ENCODE data around the gene ADAMTS9.

Gene ADAMTS9

DNA sequence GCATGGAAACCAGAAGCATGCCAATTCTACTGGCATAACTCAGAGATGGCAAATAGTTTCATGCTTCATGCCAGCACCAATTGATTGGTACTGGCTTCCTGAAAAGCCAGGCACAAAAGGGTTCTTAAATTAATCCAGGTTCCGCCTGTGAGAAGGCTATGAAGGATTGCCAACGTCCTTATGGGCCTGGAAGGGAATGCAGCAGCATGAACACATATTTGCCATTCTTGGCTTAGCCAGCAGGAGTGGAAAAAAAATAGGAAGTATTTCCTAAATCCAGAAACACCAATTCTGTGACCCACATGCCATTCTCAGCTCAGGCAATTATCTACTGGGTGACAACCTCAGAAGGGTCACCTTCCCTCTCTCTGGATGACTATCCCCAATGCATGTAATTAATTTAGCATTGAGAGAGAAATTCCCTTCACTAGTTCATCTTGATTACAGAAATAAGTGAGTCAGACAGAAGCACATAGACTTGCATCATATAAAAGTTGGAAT is 36.0 kb downstream of the ADAMTS9 start:
- H3K4me3 ChIP-seq (ENCODE audit: control insufficient read depth in 1 of 7, extremely low read depth in 1 of 7, insufficient read depth in 4 of 7, low read depth in 2 of 7, low read length in 6 of 7), result no peak overlapping the region
- POLR2A ChIA-PET, result no interaction called here
- no peak for DNase-seq
- no peaks in the 10 kb centered on the region for H3K27me3 ChIP-seq (replicated peaks in 2 of 5; ENCODE audit: control insufficient read depth in 4 of 5, insufficient read depth in 5 of 5, low read length in 4 of 5)
- CTCF ChIA-PET, result no interaction called here
- H3K9me3 ChIP-seq (ENCODE audit: control extremely low read depth in 1 of 5, control insufficient read depth in 4 of 5, insufficient read depth in 2 of 5, low read depth in 1 of 5, low read length in 4 of 5), result no peaks in the 10 kb centered on the region
- 83% methylated on average over 2 of the region's 2 CpGs for WGBS (ENCODE audit: insufficient coverage)
- H3K36me3 ChIP-seq (ENCODE audit: control insufficient read depth in 4 of 4, insufficient read depth in 4 of 4, low read length in 3 of 4), result no peaks in the 10 kb centered on the region
- H3K4me1 ChIP-seq (ENCODE audit: control extremely low read depth in 1 of 4, control insufficient read depth in 4 of 4, insufficient read depth in 4 of 4, low read length in 3 of 4), result no peaks in the 10 kb centered on the region
- H3K27ac ChIP-seq (ENCODE audit: insufficient read depth in 1 of 2, low read depth in 1 of 2, low read length in 2 of 2, poor library complexity in 1 of 2, severe bottlenecking in 2 of 2), result no peak overlapping the region

DNA sequence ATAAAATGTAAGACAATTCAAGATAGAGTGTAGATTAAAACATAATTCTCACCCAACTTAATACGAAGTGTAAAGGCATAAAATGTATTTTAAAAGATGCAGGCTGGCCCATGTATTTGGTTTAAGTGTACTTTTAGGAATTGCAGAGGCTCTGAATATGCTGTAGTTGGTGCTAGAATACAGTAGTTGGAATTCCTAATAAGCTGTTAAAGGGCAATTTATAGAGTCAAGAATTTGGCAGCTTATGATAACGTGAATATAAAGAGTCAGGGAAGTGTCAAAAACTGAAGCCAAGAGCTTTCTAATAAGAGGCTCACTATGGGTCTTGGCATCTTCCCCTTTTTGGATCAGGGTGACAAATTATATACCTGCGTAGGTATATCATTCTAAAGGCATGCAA is 36.5 kb downstream of the ADAMTS9 start:
- Histone ChIP-seq H3K9me3 (ENCODE audit: control extremely low read depth in 1 of 5, control insufficient read depth in 4 of 5, insufficient read depth in 2 of 5, low read depth in 1 of 5, low read length in 4 of 5) (no peaks in the 10 kb centered on the region), H3K27ac (ENCODE audit: insufficient read depth in 1 of 2, low read depth in 1 of 2, low read length in 2 of 2, poor library complexity in 1 of 2, severe bottlenecking in 2 of 2) (no peak overlapping the region), H3K36me3 (ENCODE audit: control insufficient read depth in 4 of 4, insufficient read depth in 4 of 4, low read length in 3 of 4) (no peaks in the 10 kb centered on the region), H3K27me3 (replicated peaks in 2 of 5; ENCODE audit: control insufficient read depth in 4 of 5, insufficient read depth in 5 of 5, low read length in 4 of 5) (no peaks in the 10 kb centered on the region), H3K4me1 (ENCODE audit: control extremely low read depth in 1 of 4, control insufficient read depth in 4 of 4, insufficient read depth in 4 of 4, low read length in 3 of 4) (no peaks in the 10 kb centered on the region), H3K4me3 (ENCODE audit: control insufficient read depth in 1 of 7, extremely low read depth in 1 of 7, insufficient read depth in 4 of 7, low read depth in 2 of 7, low read length in 6 of 7) (no peak overlapping the region)
- no peak for DNase-seq
- WGBS (ENCODE audit: insufficient coverage), result 100% methylated on average over 3 of the region's 3 CpGs
- ChIA-PET POLR2A (no interaction called here), CTCF (no interaction called here)

DNA sequence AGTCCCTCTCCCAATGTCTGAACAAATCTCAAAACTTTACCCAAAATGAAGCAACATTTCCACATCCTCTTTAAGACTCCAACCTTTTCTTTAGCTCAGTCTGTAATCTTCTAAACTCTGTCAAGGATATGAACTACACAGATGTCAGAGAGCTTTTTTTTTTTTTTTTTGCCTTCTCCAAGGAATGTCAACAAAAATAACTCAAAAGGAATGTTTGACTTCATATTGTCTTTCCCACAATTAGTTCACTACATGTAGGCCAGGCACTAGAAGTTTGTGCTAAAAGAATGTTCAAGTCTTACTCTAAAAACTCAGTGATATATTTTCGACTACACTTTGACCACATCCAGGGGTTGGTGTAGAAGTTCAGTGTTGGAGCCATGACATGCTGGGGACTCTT is 37.1 kb downstream of the ADAMTS9 start:
- CTCF ChIA-PET, result no interaction called here
- Histone ChIP-seq H3K4me3 (ENCODE audit: control insufficient read depth in 1 of 7, extremely low read depth in 1 of 7, insufficient read depth in 4 of 7, low read depth in 2 of 7, low read length in 6 of 7) (no peak overlapping the region), H3K9me3 (ENCODE audit: control extremely low read depth in 1 of 5, control insufficient read depth in 4 of 5, insufficient read depth in 2 of 5, low read depth in 1 of 5, low read length in 4 of 5) (no peaks in the 10 kb centered on the region), H3K27ac (ENCODE audit: insufficient read depth in 1 of 2, low read depth in 1 of 2, low read length in 2 of 2, poor library complexity in 1 of 2, severe bottlenecking in 2 of 2) (no peak overlapping the region), H3K4me1 (ENCODE audit: control extremely low read depth in 1 of 4, control insufficient read depth in 4 of 4, insufficient read depth in 4 of 4, low read length in 3 of 4) (no peaks in the 10 kb centered on the region), H3K36me3 (ENCODE audit: control insufficient read depth in 4 of 4, insufficient read depth in 4 of 4, low read length in 3 of 4) (no peaks in the 10 kb centered on the region), H3K27me3 (replicated peaks in 2 of 5; ENCODE audit: control insufficient read depth in 4 of 5, insufficient read depth in 5 of 5, low read length in 4 of 5) (peaks cover 0 to under 1% (median 0%) of the 10 kb centered on the region in 5 experiments)
- no peak for DNase-seq
- POLR2A ChIA-PET, result interaction anchor here (0.6 kb wide), 2 partner anchors 10 to 1576 kb away, joined by 3 read pairs; no protein-coding TSS in a partner anchor
- 88% methylated on average over 1 of the region's 1 CpG for WGBS (ENCODE audit: insufficient coverage)

DNA sequence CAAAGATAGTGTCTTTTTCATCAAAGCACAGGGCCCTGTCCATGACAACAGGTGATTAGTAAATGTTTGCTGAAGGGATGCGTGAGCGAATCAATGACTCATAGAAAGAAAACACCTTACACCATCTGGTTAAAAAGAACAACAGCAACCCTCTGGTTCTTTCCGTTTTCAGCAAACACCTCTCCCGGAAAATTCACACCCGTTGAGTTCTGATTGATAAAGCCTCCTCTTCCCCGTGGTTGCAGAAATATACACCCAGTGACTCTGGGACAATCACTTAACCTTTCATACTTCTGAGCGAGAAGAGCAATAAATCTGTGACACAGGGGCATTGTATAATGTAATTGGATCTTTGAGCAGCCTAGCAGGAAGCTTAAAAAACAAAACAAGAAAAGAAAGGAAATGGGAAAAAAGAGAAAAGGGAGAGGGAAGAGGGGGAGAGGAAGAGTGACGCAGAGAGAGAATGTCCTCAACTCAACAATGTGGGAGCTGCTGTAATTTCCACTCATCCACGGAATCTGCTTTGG is 37.6 kb downstream of the ADAMTS9 start:
- Histone ChIP-seq H3K4me3 (ENCODE audit: control insufficient read depth in 1 of 7, extremely low read depth in 1 of 7, insufficient read depth in 4 of 7, low read depth in 2 of 7, low read length in 6 of 7) (no peak overlapping the region), H3K9me3 (ENCODE audit: control extremely low read depth in 1 of 5, control insufficient read depth in 4 of 5, insufficient read depth in 2 of 5, low read depth in 1 of 5, low read length in 4 of 5) (no peaks in the 10 kb centered on the region), H3K27me3 (replicated peaks in 2 of 5; ENCODE audit: control insufficient read depth in 4 of 5, insufficient read depth in 5 of 5, low read length in 4 of 5) (peaks cover 0 to 3% (median 0%) of the 10 kb centered on the region in 5 experiments), H3K36me3 (ENCODE audit: control insufficient read depth in 4 of 4, insufficient read depth in 4 of 4, low read length in 3 of 4) (no peaks in the 10 kb centered on the region), H3K4me1 (ENCODE audit: control extremely low read depth in 1 of 4, control insufficient read depth in 4 of 4, insufficient read depth in 4 of 4, low read length in 3 of 4) (no peaks in the 10 kb centered on the region), H3K27ac (ENCODE audit: insufficient read depth in 1 of 2, low read depth in 1 of 2, low read length in 2 of 2, poor library complexity in 1 of 2, severe bottlenecking in 2 of 2) (no peak overlapping the region)
- no peak for DNase-seq
- POLR2A ChIA-PET, result interaction anchor here (0.6 kb wide), 2 partner anchors 10 to 1576 kb away, joined by 3 read pairs; no protein-coding TSS in a partner anchor
- CTCF ChIA-PET, result no interaction called here
- WGBS (ENCODE audit: insufficient coverage), result 79% methylated on average over 6 of the region's 9 CpGs

DNA sequence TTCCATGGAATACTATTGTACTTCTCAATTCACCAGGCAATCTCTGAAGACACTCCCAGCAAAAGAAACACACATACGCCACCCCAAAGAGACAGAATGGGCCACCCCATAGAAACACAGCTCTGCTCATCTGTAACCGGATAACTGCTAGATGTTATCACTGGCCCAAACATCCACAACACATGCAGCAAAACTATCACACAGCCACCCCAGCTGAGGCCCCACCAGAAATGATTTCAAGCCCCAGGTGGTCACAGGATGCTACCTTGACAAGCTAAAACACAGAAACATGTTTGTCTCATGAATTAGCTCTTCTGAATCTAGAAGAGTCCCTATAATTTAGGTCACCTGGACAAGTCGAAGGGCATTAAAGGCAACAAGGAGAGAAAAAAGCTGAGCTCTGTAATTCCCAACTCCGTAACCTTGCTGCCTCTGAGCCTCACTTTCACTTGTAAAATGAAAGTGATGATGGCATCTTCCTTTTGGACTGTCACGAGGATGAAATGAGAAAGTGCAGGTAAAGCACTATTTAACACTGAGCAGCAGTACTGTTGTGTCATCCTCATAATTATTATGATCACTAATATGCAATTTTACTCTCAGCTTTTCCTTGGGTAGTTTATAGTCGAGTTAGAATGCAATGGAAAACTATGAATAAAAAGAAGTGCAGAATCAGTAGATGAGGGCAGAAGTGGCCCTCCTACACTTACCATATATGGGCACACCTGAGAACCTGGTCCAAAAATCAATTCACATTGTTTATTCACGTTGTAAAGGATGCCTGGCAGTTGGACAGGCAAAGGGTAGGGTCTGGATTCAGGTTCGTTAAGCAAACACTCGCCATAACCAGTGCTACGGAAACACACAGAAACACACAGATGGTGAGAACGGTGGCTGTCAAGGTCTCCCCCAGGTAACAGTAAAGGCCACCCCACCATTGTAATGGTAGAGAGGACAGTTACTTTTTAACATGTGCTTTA is 38.6 kb downstream of the ADAMTS9 start:
- Histone ChIP-seq H3K4me3 (ENCODE audit: control insufficient read depth in 1 of 7, extremely low read depth in 1 of 7, insufficient read depth in 4 of 7, low read depth in 2 of 7, low read length in 6 of 7) (no peak overlapping the region), H3K27ac (ENCODE audit: insufficient read depth in 1 of 2, low read depth in 1 of 2, low read length in 2 of 2, poor library complexity in 1 of 2, severe bottlenecking in 2 of 2) (no peak overlapping the region), H3K36me3 (ENCODE audit: control insufficient read depth in 4 of 4, insufficient read depth in 4 of 4, low read length in 3 of 4) (no peaks in the 10 kb centered on the region), H3K9me3 (ENCODE audit: control extremely low read depth in 1 of 5, control insufficient read depth in 4 of 5, insufficient read depth in 2 of 5, low read depth in 1 of 5, low read length in 4 of 5) (no peaks in the 10 kb centered on the region), H3K27me3 (replicated peaks in 2 of 5; ENCODE audit: control insufficient read depth in 4 of 5, insufficient read depth in 5 of 5, low read length in 4 of 5) (peaks cover 0 to 3% (median 0%) of the 10 kb centered on the region in 5 experiments), H3K4me1 (ENCODE audit: control extremely low read depth in 1 of 4, control insufficient read depth in 4 of 4, insufficient read depth in 4 of 4, low read length in 3 of 4) (no peaks in the 10 kb centered on the region)
- 94% methylated on average over 8 of the region's 11 CpGs for WGBS (ENCODE audit: insufficient coverage)
- CTCF ChIA-PET, result interaction anchor here (0.6 kb wide), 1 partner anchor 347 kb away, joined by 3 read pairs; no protein-coding TSS in a partner anchor
- no peak for DNase-seq
- POLR2A ChIA-PET, result no interaction called here

DNA sequence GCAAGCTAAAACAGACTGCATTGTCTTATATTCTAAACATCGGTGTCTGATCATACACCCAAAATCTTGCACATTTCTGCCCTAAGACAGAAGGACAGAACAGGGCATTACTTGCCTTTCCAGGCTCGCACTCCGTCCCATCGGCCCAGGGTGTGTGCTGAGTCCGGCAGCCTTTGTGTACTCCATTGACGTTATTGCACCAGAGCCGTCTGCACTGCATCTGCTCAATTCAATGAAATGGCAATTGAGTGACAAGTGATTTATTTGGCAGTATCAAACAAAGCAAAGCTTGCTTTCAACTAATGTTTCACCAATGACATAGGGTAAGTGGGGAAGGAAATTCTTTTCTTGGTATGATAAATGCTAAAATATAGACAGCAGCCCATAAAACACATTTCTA is 40.0 kb downstream of the ADAMTS9 start:
- H3K27me3 ChIP-seq (replicated peaks in 2 of 5; ENCODE audit: control insufficient read depth in 4 of 5, insufficient read depth in 5 of 5, low read length in 4 of 5), result peaks cover 0 to 3% (median 0%) of the 10 kb centered on the region in 5 experiments
- no peaks in the 10 kb centered on the region for H3K9me3 ChIP-seq (ENCODE audit: control extremely low read depth in 1 of 5, control insufficient read depth in 4 of 5, insufficient read depth in 2 of 5, low read depth in 1 of 5, low read length in 4 of 5)
- WGBS (ENCODE audit: insufficient coverage), result 100% methylated on average over 1 of the region's 7 CpGs
- ChIA-PET POLR2A (no interaction called here), CTCF (no interaction called here)
- no peak overlapping the region for H3K27ac ChIP-seq (ENCODE audit: insufficient read depth in 1 of 2, low read depth in 1 of 2, low read length in 2 of 2, poor library complexity in 1 of 2, severe bottlenecking in 2 of 2)
- H3K4me1 ChIP-seq (ENCODE audit: control extremely low read depth in 1 of 4, control insufficient read depth in 4 of 4, insufficient read depth in 4 of 4, low read length in 3 of 4), result no peaks in the 10 kb centered on the region
- no peak overlapping the region for H3K4me3 ChIP-seq (ENCODE audit: control insufficient read depth in 1 of 7, extremely low read depth in 1 of 7, insufficient read depth in 4 of 7, low read depth in 2 of 7, low read length in 6 of 7)
- no peak for DNase-seq
- no peaks in the 10 kb centered on the region for H3K36me3 ChIP-seq (ENCODE audit: control insufficient read depth in 4 of 4, insufficient read depth in 4 of 4, low read length in 3 of 4)

DNA sequence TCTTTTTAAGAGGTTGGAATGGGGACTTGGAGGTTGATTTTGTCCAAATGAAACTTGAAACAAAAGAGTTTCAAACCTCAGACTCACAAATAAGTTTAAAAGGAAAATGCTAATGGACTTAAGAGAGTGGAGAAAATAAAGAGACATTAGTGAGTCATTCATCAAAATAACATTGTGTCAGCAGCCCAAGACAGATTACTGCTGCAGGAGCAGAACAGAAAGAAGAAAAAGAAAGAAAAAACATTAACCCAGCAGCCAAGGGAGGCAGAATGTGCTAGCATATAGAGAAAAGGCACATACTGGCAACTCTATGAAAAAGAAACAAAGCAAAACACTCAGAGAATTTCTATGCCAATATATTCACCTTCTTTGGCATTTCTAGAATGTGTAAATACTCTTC is 42.6 kb downstream of the ADAMTS9 start:
- CTCF ChIA-PET, result no interaction called here
- POLR2A ChIA-PET, result no interaction called here
- Histone ChIP-seq H3K4me1 (ENCODE audit: control extremely low read depth in 1 of 4, control insufficient read depth in 4 of 4, insufficient read depth in 4 of 4, low read length in 3 of 4) (no peaks in the 10 kb centered on the region), H3K36me3 (ENCODE audit: control insufficient read depth in 4 of 4, insufficient read depth in 4 of 4, low read length in 3 of 4) (no peaks in the 10 kb centered on the region), H3K9me3 (ENCODE audit: control extremely low read depth in 1 of 5, control insufficient read depth in 4 of 5, insufficient read depth in 2 of 5, low read depth in 1 of 5, low read length in 4 of 5) (no peaks in the 10 kb centered on the region), H3K27me3 (replicated peaks in 2 of 5; ENCODE audit: control insufficient read depth in 4 of 5, insufficient read depth in 5 of 5, low read length in 4 of 5) (peaks cover 0 to 3% (median 0%) of the 10 kb centered on the region in 5 experiments), H3K4me3 (ENCODE audit: control insufficient read depth in 1 of 7, extremely low read depth in 1 of 7, insufficient read depth in 4 of 7, low read depth in 2 of 7, low read length in 6 of 7) (no peak overlapping the region), H3K27ac (ENCODE audit: insufficient read depth in 1 of 2, low read depth in 1 of 2, low read length in 2 of 2, poor library complexity in 1 of 2, severe bottlenecking in 2 of 2) (no peak overlapping the region)
- DNase-seq, result no peak

All from common myeloid progenitor, CD34-positive (primary cell).